HepG2 (cell line): ENCODE measurements around the gene STIP1. TPM values are rescaled to one million over a fixed set of nuclear protein-coding genes. Genes with fewer than 3 reads are reported as not detected.
A peak's percentile ranks its signal among the peaks of the same experiment; 100 is the strongest.

Source experiments
- ARNT2 ChIP-seq: sonication (generic); formaldehyde crosslinking; IDR thresholded peaks from 2 replicates; pipeline ENCODE4 v1.8.0; 2022; ENCODE audit warnings: mild to moderate bottlenecking, low read depth, missing genetic modification reagents, moderate library complexity
- KLF12 ChIP-seq: sonication (generic); formaldehyde crosslinking; IDR thresholded peaks from 2 replicates; pipeline ENCODE4 v1.4.0; 2020; ENCODE audit warnings: missing genetic modification reagents, borderline replicate concordance
- MAFF ChIP-seq: IDR thresholded peaks from 2 replicates; pipeline ENCODE4 v1.6.1; 2011; ENCODE audit warnings: low read depth, low read length, improper control_type of control experiment
- POGK ChIP-seq: sonication (generic); formaldehyde crosslinking; conservative IDR thresholded peaks from 2 replicates; pipeline ENCODE4 v1.8.0; 2022; ENCODE audit warnings: mild to moderate bottlenecking, moderate library complexity, missing genetic modification reagents
- POLR2A ChIP-seq, 2 experiments: IDR thresholded peaks; 2 replicates each; pipeline ENCODE4 v1.6.1; 2011; ENCODE audit warnings: low read depth in 2 of 2, low read length in 2 of 2, mild to moderate bottlenecking in 1 of 2, moderate library complexity in 1 of 2; ENCODE audit not compliant: insufficient read depth in 1 of 2
- TSC22D2 ChIP-seq: sonication (generic); formaldehyde crosslinking; IDR thresholded peaks from 2 replicates; pipeline ENCODE4 v1.5.1; 2020; ENCODE audit warnings: missing genetic modification reagents, mild to moderate bottlenecking, borderline replicate concordance
- ZBTB8A ChIP-seq: sonication (generic); formaldehyde crosslinking; IDR thresholded peaks from 2 replicates; pipeline ENCODE4 v1.4.0; 2020; ENCODE audit warnings: mild to moderate bottlenecking, low read depth, missing genetic modification reagents, borderline replicate concordance
- ZKSCAN8 ChIP-seq: IDR thresholded peaks from 2 replicates; pipeline ENCODE4 v1.6.1; 2016; ENCODE audit warnings: borderline replicate concordance, missing genetic modification reagents, missing compliant biosample characterization
- ZNF18 ChIP-seq: sonication (generic); formaldehyde crosslinking; IDR thresholded peaks from 2 replicates; pipeline ENCODE4 v1.8.0; 2022; ENCODE audit warnings: mild to moderate bottlenecking, missing genetic modification reagents; ENCODE audit not compliant: insufficient replicate concordance
- ZNF354B ChIP-seq: sonication (generic); formaldehyde crosslinking; IDR thresholded peaks from 2 replicates; pipeline ENCODE4 v1.8.0; 2022; ENCODE audit warnings: mild to moderate bottlenecking, missing genetic modification reagents
- ZNF629 ChIP-seq: sonication (generic); formaldehyde crosslinking; conservative IDR thresholded peaks from 2 replicates; pipeline ENCODE4 v1.5.0; 2020; ENCODE audit warnings: missing genetic modification reagents
- ZNF704 ChIP-seq: sonication (generic); formaldehyde crosslinking; IDR thresholded peaks from 2 replicates; pipeline ENCODE4 v1.8.1; 2023; ENCODE audit warnings: mild to moderate bottlenecking, inconsistent platforms, moderate library complexity, missing genetic modification reagents, borderline replicate concordance
- ZNF777 ChIP-seq: sonication (generic); formaldehyde crosslinking; IDR thresholded peaks from 2 replicates; pipeline ENCODE4 v1.4.0; 2020; ENCODE audit warnings: missing genetic modification reagents
- polyA plus RNA-seq, 8 experiments: library from polyadenylated mRNA; depleted of rRNA in 3 of 8; stranded (reverse) in 7 of 8; unstranded in 1 of 8; fragments of >200 nt; fragmentation: Illumina TruSeq in 4 of 8; extraction: Trizol in 4 of 8; gene quantifications; 2 replicates each; pipeline versions ENCODE4 v1.2.1 to v1.2.3, GENCODE V29; 2011 to 2016; ENCODE audit warnings: low read depth in 4 of 8, missing spikeins in 1 of 8, mixed read lengths in 1 of 8; ENCODE audit not compliant: insufficient read depth in 1 of 8
- total RNA-seq, 5 experiments: library from RNA; depleted of rRNA; stranded (reverse); fragments of >200 nt; fragmentation: Illumina TruSeq; extraction: Trizol; gene quantifications; 2 replicates each; pipeline ENCODE4 v1.2.3, GENCODE V29; 2016; ENCODE audit warnings: low read depth in 1 of 5
- TF ChIP-seq, protein P1 (sequence below): sonication (generic); formaldehyde crosslinking; IDR thresholded peaks from 2 replicates; pipeline ENCODE4 v1.4.0; 2020; ENCODE audit warnings: mild to moderate bottlenecking, missing genetic modification reagents
- TF ChIP-seq, protein P2 (sequence below): sonication (generic); formaldehyde crosslinking; IDR thresholded peaks from 2 replicates; pipeline ENCODE4 v1.8.1; 2023; ENCODE audit warnings: missing genetic modification reagents, inconsistent platforms, borderline replicate concordance
- TF ChIP-seq, protein P3 (sequence below): sonication (generic); formaldehyde crosslinking; IDR thresholded peaks from 2 replicates; pipeline ENCODE4 v1.5.0; 2020; ENCODE audit warnings: mild to moderate bottlenecking, missing genetic modification reagents
- TF ChIP-seq, protein P4 (sequence below): sonication (generic); formaldehyde crosslinking; IDR thresholded peaks from 2 replicates; pipeline ENCODE4 v1.5.1; 2020; ENCODE audit warnings: mild to moderate bottlenecking, missing genetic modification reagents, moderate library complexity

The STIP1 gene
- total and polyA plus RNA-seq, 2 of the 13 experiments (the other 11 are each of a cell fraction or from before 2014, with no cell fraction given) = 81.1 to 217 TPM

- TF ChIP-seq ZNF704 (CRISPR knock-in tag) = peak; percentile 35; the same call in 1 of the 2 replicates
- TF ChIP-seq TSC22D2 (CRISPR knock-in tag) = peak; percentile 76; the same call in 1 of the 2 replicates
- TF ChIP-seq, protein P1, sequence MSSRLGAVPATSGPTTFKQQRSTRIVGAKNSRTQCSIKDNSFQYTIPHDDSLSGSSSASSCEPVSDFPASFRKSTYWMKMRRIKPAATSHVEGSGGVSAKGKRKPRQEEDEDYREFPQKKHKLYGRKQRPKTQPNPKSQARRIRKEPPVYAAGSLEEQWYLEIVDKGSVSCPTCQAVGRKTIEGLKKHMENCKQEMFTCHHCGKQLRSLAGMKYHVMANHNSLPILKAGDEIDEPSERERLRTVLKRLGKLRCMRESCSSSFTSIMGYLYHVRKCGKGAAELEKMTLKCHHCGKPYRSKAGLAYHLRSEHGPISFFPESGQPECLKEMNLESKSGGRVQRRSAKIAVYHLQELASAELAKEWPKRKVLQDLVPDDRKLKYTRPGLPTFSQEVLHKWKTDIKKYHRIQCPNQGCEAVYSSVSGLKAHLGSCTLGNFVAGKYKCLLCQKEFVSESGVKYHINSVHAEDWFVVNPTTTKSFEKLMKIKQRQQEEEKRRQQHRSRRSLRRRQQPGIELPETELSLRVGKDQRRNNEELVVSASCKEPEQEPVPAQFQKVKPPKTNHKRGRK (CRISPR knock-in tag) = peak; percentile 65; the same call in 1 of the 2 replicates
- no peak for TF ChIP-seq ZKSCAN8 (CRISPR knock-in tag)
- TF ChIP-seq KLF12 (CRISPR knock-in tag) = peak; percentile 83; the same call in 1 of the 2 replicates
- TF ChIP-seq POGK (CRISPR knock-in tag) = peak; percentile 95; the same call in 1 of the 2 replicates
- peak; percentile 96 to 99 for TF ChIP-seq POLR2A (IDR thresholded peaks at IDR 0.05; ENCODE audit: insufficient read depth in 1 of 2, low read depth in 2 of 2, low read length in 2 of 2)
- TF ChIP-seq ZNF18 (CRISPR knock-in tag) = peak; percentile 92
- TF ChIP-seq ZNF629 (CRISPR knock-in tag) = no peak
- TF ChIP-seq, protein P2, sequence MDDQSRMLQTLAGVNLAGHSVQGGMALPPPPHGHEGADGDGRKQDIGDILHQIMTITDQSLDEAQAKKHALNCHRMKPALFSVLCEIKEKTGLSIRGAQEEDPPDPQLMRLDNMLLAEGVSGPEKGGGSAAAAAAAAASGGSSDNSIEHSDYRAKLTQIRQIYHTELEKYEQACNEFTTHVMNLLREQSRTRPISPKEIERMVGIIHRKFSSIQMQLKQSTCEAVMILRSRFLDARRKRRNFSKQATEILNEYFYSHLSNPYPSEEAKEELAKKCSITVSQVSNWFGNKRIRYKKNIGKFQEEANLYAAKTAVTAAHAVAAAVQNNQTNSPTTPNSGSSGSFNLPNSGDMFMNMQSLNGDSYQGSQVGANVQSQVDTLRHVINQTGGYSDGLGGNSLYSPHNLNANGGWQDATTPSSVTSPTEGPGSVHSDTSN = no peak
- TF ChIP-seq ZNF354B (CRISPR knock-in tag) = peak; percentile 85
- peak; percentile 81; the same call in 1 of the 2 replicates for TF ChIP-seq ZBTB8A
- TF ChIP-seq MAFF = no peak
- TF ChIP-seq, protein P3, sequence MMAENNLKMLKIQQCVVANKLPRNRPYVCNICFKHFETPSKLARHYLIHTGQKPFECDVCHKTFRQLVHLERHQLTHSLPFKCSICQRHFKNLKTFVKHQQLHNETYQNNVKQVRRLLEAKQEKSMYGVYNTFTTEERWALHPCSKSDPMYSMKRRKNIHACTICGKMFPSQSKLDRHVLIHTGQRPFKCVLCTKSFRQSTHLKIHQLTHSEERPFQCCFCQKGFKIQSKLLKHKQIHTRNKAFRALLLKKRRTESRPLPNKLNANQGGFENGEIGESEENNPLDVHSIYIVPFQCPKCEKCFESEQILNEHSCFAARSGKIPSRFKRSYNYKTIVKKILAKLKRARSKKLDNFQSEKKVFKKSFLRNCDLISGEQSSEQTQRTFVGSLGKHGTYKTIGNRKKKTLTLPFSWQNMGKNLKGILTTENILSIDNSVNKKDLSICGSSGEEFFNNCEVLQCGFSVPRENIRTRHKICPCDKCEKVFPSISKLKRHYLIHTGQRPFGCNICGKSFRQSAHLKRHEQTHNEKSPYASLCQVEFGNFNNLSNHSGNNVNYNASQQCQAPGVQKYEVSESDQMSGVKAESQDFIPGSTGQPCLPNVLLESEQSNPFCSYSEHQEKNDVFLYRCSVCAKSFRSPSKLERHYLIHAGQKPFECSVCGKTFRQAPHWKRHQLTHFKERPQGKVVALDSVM (CRISPR knock-in tag) = peak; percentile 77
- TF ChIP-seq ZNF777 (CRISPR knock-in tag) = 0 out of 2 replicates have a peak, but pooled peaks have one; percentile 31
- TF ChIP-seq ARNT2 = peak; percentile 93
- TF ChIP-seq, protein P4, sequence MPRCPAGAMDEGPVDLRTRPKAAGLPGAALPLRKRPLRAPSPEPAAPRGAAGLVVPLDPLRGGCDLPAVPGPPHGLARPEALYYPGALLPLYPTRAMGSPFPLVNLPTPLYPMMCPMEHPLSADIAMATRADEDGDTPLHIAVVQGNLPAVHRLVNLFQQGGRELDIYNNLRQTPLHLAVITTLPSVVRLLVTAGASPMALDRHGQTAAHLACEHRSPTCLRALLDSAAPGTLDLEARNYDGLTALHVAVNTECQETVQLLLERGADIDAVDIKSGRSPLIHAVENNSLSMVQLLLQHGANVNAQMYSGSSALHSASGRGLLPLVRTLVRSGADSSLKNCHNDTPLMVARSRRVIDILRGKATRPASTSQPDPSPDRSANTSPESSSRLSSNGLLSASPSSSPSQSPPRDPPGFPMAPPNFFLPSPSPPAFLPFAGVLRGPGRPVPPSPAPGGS (CRISPR knock-in tag) = peak; percentile 99
Measured at GRCh38 chr11:64185175-64185692, 737 bp upstream of the STIP1 start (continued).
